ENCODE data around the gene CLEC2L.

Gene CLEC2L

DNA sequence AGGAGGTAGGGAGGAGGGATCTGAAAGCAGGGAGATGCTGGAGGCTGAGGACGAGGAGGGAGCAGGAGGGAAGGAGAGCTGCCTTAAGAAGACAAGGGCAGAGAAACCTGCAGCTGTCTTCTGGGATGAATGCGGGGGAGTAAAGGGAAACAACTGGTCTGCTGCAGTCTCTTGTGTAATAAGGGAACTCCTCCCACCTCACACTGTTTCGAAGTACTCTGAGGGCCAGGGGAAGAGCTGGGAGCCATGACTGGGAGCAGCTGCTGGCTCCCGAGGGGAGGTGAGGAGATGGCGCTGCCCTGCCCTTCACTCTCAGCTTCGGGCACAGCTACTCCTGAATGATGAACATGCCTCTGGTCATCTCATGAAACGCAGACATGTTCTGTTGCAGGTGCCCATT is 65.1 kb downstream of the CLEC2L start:
- Histone ChIP-seq H3K4me1 (ENCODE audit: low read depth, poor library complexity, severe bottlenecking) (no peaks in the 10 kb centered on the region), H3K4me2 (no peak overlapping the region), H3K9ac (no peak overlapping the region), H3K79me2 (ENCODE audit: insufficient read depth, low read depth) (no peaks in the 10 kb centered on the region), H3K27me3 (ENCODE audit: insufficient read depth, low read depth) (no peaks in the 10 kb centered on the region), H2AFZ (ENCODE audit: low read depth) (no peak overlapping the region), H4K20me1 (ENCODE audit: insufficient read depth) (no peaks in the 10 kb centered on the region), H3K4me3 (IDR thresholded peaks at IDR 0.05; ENCODE audit: insufficient read depth, low read depth, low read length) (no peak overlapping the region), H3K27ac (no peak overlapping the region), H3K36me3 (ENCODE audit: insufficient read depth) (no peaks in the 10 kb centered on the region; the same call in 1 of the 2 replicates)
- TF ChIP-seq CTCF (conservative IDR thresholded peaks at IDR 0.05; ENCODE audit: low read depth, low read length), result no peak

- no peaks in the 10 kb centered on the region for H3K27me3 ChIP-seq (ENCODE audit: insufficient read depth, low read depth)
- no peaks in the 10 kb centered on the region for H4K20me1 ChIP-seq (ENCODE audit: insufficient read depth)
- H3K27ac ChIP-seq, result no peak overlapping the region
- no peak overlapping the region for H3K4me3 ChIP-seq (IDR thresholded peaks at IDR 0.05; ENCODE audit: insufficient read depth, low read depth, low read length)
- no peak overlapping the region for H3K4me2 ChIP-seq
- H2AFZ ChIP-seq (ENCODE audit: low read depth), result no peak overlapping the region
- no peaks in the 10 kb centered on the region for H3K79me2 ChIP-seq (ENCODE audit: insufficient read depth, low read depth)
- H3K4me1 ChIP-seq (ENCODE audit: low read depth, poor library complexity, severe bottlenecking), result no peaks in the 10 kb centered on the region
- no peak overlapping the region for H3K9ac ChIP-seq
- no peaks in the 10 kb centered on the region for H3K36me3 ChIP-seq (ENCODE audit: insufficient read depth)
- TF ChIP-seq CTCF (conservative IDR thresholded peaks at IDR 0.05; ENCODE audit: low read depth, low read length), result no peak
Measured at GRCh38 chr7:139589474-139589873, 66.0 kb downstream of the CLEC2L start.

- no peak for TF ChIP-seq CTCF (conservative IDR thresholded peaks at IDR 0.05; ENCODE audit: low read depth, low read length)
- no peak overlapping the region for H3K4me2 ChIP-seq
- no peak overlapping the region for H3K4me3 ChIP-seq (IDR thresholded peaks at IDR 0.05; ENCODE audit: insufficient read depth, low read depth, low read length)
Measured at GRCh38 chr7:139591550-139592195, 68.2 kb downstream of the CLEC2L start.

DNA sequence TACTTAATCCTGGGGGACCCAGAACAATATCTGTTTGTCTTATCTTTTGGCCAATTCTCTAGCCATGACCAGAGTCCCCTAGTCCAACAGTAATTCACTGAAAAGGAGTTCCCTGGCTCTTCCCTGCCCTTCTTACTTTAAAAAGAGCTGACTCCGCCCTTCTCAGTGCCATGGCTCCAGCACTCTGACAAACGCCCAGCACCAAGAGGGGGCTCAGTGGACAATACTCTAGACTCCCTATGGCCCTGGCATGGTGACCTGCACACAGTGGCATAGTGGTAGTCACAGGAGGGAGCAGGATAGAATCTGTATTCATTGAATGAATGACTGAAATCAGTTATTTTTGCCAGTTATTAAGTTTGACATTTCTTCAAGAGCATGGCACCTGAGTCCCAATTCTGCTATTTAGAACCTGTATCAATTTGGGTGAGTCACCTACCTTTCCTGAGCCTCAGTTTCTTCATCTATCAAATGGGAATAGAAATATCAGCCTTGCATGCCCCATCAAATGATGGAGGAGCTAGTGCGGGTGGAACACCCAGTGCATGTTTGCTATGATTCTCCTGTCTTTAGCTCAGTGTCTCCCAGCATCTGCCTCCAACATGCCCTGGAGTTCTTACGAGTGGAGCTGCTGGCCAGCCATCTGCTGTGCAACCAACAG is 69.4 kb downstream of the CLEC2L start:
- no peaks in the 10 kb centered on the region for H3K79me2 ChIP-seq (ENCODE audit: insufficient read depth, low read depth)
- no peak overlapping the region for H3K9ac ChIP-seq
- no peaks in the 10 kb centered on the region for H3K4me1 ChIP-seq (ENCODE audit: low read depth, poor library complexity, severe bottlenecking)
- TF ChIP-seq CTCF (conservative IDR thresholded peaks at IDR 0.05; ENCODE audit: low read depth, low read length), result no peak
- no peaks in the 10 kb centered on the region for H3K27me3 ChIP-seq (ENCODE audit: insufficient read depth, low read depth)
- H3K4me3 ChIP-seq (IDR thresholded peaks at IDR 0.05; ENCODE audit: insufficient read depth, low read depth, low read length), result no peak overlapping the region
- no peak overlapping the region for H2AFZ ChIP-seq (ENCODE audit: low read depth)
- H4K20me1 ChIP-seq (ENCODE audit: insufficient read depth), result no peaks in the 10 kb centered on the region
- no peak overlapping the region for H3K27ac ChIP-seq
- H3K4me2 ChIP-seq, result no peak overlapping the region
- no peaks in the 10 kb centered on the region; the same call in 1 of the 2 replicates for H3K36me3 ChIP-seq (ENCODE audit: insufficient read depth)

More at GRCh38 chr7:139591550-139592195, 68.2 kb downstream of the CLEC2L start:
- no peak overlapping the region for H3K27ac ChIP-seq
- no peaks in the 10 kb centered on the region for H3K4me1 ChIP-seq (ENCODE audit: low read depth, poor library complexity, severe bottlenecking)
- no peaks in the 10 kb centered on the region for H3K27me3 ChIP-seq (ENCODE audit: insufficient read depth, low read depth)
- H2AFZ ChIP-seq (ENCODE audit: low read depth), result no peak overlapping the region
- no peaks in the 10 kb centered on the region for H3K79me2 ChIP-seq (ENCODE audit: insufficient read depth, low read depth)
- H4K20me1 ChIP-seq (ENCODE audit: insufficient read depth), result no peaks in the 10 kb centered on the region
- no peaks in the 10 kb centered on the region; the same call in 1 of the 2 replicates for H3K36me3 ChIP-seq (ENCODE audit: insufficient read depth)
- no peak overlapping the region for H3K9ac ChIP-seq

Data from KMS-11 (cell line).